Transverse colon (tissue), 4 donors: Measurements from ENCODE around the gene GDPGP1.

Source experiments
- EP300 ChIP-seq: sonication (generic); formaldehyde crosslinking; IDR thresholded peaks from one replicate; pipeline ENCODE4 v1.6.1; 2017; ENCODE audit warnings: antibody characterized with exemption, low read depth
- POLR2AphosphoS5 ChIP-seq, 3 donors: sonication (generic); formaldehyde crosslinking; IDR thresholded peaks; one replicate each; pipeline ENCODE4 v1.6.1; 2016; ENCODE audit warnings: antibody characterized with exemption in 3 of 3
- TF ChIP-seq, protein P1 (sequence below), 5 experiments: fragments of 200-600 bp in 3 of 5; fragments of 450-650 bp in 2 of 5; sonication (generic) in 3 of 5; IDR thresholded peaks; 1 replicate in 2 of 5; 2 replicates in 3 of 5; pipeline ENCODE4 v1.5.1; 2016 to 2017; ENCODE audit warnings: antibody characterized with exemption in 5 of 5, inconsistent platforms in 3 of 5, mild to moderate bottlenecking in 2 of 5, moderate library complexity in 1 of 5

DNA sequence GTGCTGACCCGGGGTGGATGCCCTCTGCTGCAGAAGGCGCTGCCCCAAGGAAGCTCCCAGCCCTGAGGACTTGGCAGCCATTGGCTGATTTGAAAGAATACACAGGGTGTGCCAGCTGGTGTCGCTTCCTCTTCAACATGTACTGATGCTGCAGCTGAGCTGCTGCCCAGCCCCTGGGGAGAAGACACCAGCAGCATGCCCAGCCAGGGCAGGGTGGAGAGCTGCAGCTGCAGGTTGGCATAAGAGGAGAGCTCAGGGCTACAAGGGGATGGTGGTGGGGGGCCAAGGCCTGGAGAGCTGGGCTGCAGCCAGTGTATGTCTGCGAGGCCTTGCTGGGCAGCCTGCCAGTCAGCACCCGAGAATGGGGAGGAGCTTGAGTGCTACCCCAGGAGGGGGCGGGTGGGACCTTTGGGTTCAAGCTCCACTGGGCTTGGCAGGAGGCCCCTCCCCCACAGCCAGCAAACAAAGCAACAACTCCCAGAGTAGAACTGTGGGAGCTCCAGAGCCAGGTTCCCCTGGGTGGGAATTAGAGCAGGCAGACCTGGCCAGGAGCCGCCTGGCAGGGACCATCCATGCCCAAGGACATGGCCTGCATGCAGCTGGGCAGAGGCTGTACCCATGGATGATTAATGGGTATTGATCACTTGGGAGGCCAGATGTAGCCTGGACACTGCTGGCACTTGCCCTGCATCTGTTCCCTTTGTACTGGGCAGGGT lies 42.1 kb upstream of the GDPGP1 start:
- no peak for TF ChIP-seq EP300
- TF ChIP-seq POLR2AphosphoS5 (IDR thresholded peaks at IDR 0.05) = peak; percentile 53 to 67 (median 55)
- TF ChIP-seq, protein P1, sequence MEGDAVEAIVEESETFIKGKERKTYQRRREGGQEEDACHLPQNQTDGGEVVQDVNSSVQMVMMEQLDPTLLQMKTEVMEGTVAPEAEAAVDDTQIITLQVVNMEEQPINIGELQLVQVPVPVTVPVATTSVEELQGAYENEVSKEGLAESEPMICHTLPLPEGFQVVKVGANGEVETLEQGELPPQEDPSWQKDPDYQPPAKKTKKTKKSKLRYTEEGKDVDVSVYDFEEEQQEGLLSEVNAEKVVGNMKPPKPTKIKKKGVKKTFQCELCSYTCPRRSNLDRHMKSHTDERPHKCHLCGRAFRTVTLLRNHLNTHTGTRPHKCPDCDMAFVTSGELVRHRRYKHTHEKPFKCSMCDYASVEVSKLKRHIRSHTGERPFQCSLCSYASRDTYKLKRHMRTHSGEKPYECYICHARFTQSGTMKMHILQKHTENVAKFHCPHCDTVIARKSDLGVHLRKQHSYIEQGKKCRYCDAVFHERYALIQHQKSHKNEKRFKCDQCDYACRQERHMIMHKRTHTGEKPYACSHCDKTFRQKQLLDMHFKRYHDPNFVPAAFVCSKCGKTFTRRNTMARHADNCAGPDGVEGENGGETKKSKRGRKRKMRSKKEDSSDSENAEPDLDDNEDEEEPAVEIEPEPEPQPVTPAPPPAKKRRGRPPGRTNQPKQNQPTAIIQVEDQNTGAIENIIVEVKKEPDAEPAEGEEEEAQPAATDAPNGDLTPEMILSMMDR (IDR thresholded peaks at IDR 0.05) = no peak
